ENCODE data around the gene RABGAP1L. TPM values are rescaled to one million over a fixed set of nuclear protein-coding genes. Genes with fewer than 3 reads are reported as not detected.
"Not testable (repeated sequence)": the region's sequence is repeated elsewhere in the genome, so short reads cannot be mapped to it uniquely, and the experiment has no call there.

RABGAP1L gene
- total RNA-seq, 1 experiment from 2014 or later: 29.3 TPM

DNA sequence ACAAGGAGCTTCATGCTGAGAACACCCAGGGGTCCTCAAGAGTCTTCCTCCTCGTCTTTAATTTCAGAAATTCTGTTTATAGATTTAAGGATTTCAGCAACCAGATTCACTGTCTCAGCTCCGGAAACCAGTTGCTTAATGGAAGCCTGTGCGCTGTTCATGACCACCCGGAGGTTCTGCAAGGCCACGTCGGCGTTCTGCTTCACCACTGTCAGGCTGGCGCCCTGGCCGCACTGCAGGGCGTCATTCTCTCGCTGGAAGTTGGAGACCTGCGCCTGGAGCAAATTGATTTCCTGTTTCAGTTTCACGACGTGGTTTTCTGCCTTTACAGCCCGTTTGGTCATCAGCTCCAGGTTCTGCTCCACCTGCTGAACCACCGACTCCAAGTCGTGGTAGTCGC, 885.3 kb downstream of the RABGAP1L start:
- H3K79me2 ChIP-seq (ENCODE audit: insufficient read depth, low read length); CTCF ChIA-PET; H3K9me2 ChIP-seq (ENCODE audit: insufficient read depth); H3K9ac ChIP-seq (ENCODE audit: low read length); DNase-seq (ENCODE audit: low read depth, low spot score); BruUV-seq (replicated peaks); H3K9me3 ChIP-seq (ENCODE audit: control insufficient read depth in 1 of 2, insufficient read depth in 1 of 2, low read depth in 1 of 2, low read length in 2 of 2); H3K27ac ChIP-seq (ENCODE audit: low read depth, low read length); intact Hi-C loops (cut with micrococcal nuclease); ATAC-seq; H3K36me3 ChIP-seq (ENCODE audit: control insufficient read depth in 1 of 2, insufficient read depth in 2 of 2, low read length in 2 of 2); H2AFZ ChIP-seq (ENCODE audit: low read depth, low read length, poor library complexity, severe bottlenecking); RAD21 ChIA-PET (ENCODE audit: low non-redundant PET in 1 of 2, low total read pairs in 2 of 2, uncharacterized antibody in 2 of 2, unreplicated experiment in 2 of 2); H3K27me3 ChIP-seq (ENCODE audit: insufficient read depth, low read length); H3K4me2 ChIP-seq (ENCODE audit: low read length); H4K20me1 ChIP-seq (ENCODE audit: insufficient read depth); POLR2A ChIA-PET; H3K4me3 ChIP-seq (replicated peaks in 1 of 2; ENCODE audit: low read depth in 1 of 2, low read length in 2 of 2); H3K4me1 ChIP-seq (ENCODE audit: control insufficient read depth in 1 of 2, insufficient read depth in 2 of 2, low read length in 2 of 2): not testable (repeated sequence)

Other genes starting within 250 kb of the RABGAP1L start
- 0.61 TPM for gene SERPINC1, start 242.2 kb upstream of the RABGAP1L start, total RNA-seq (2021; ENCODE audit: unreplicated experiment)
- gene RC3H1, start 137.2 kb upstream of the RABGAP1L start, total RNA-seq (2021; ENCODE audit: unreplicated experiment): 23.6 TPM

Data from HCT116 (cell line).